MM.1S (cell line): Measurements from ENCODE around the gene NF2.

ENCODE experiments used
- CTCF ChIP-seq: fragments of 300-600 bp; sonication (generic); IDR thresholded peaks from 2 replicates; pipeline ENCODE4 v1.5.1; 2016; ENCODE audit warnings: antibody characterized with exemption, low read length, mixed read lengths
- EZH2 ChIP-seq: fragments of 300-600 bp; sonication (generic); optimal IDR thresholded peaks from 2 replicates; pipeline ENCODE3; 2017; ENCODE audit warnings: low read depth, mild to moderate bottlenecking, antibody characterized with exemption, low read length, mixed read lengths
- EZH2phosphoT487 ChIP-seq: fragments of 300-600 bp; sonication (generic); IDR thresholded peaks from 2 replicates; pipeline ENCODE4 v1.6.1; 2018; ENCODE audit warnings: antibody characterized with exemption, low read length

GRCh38 chr22:29697853-29698598, 94.6 kb downstream of the NF2 start:
- TF ChIP-seq CTCF (no peak), EZH2 (no peak), EZH2phosphoT487 (no peak)
